HG03139 (cell line): ENCODE results near the gene ADGRG4.
"Not testable (repeated sequence)": the region's sequence is repeated elsewhere in the genome, so short reads cannot be mapped to it uniquely, and the experiment has no call there.

Source experiments
- ATAC-seq: cut with Tn5 transposase; IDR thresholded peaks from one replicate; pipeline ENCODE4 v1.9.1; 2021; ENCODE audit not compliant: unreplicated experiment

Gene ADGRG4

GRCh38 chrX:136386173-136386572 lies 85.4 kb downstream of the ADGRG4 start:
- no peak for ATAC-seq

GRCh38 chrX:136386826-136387225 lies 86.1 kb downstream of the ADGRG4 start:
- no peak for ATAC-seq

DNA sequence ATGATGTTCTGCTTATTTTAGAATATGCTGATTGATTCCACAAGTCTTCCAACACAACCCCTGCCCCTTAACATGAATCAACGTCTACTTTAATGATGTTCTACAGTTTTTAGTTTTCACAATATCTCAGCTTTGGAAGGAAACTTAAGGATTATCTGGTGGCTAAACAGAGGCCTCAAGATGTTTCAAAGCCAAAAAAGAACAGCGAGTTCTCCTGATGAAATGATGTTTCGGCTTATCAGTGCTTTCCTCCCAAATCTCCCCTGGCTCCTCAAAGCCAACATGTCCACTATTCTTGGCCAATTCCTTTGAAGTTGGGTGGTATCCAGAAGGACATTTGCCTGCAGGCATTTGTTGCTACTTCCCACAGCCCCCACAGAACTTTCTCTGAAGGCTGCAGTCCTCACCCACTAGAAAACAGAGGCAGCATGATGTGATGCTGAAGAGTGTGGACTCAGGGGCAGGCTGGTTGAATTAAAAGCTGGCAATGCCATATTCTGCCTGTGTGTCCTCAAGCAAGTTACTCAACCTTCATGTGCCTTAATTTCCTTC lies 87.3 kb downstream of the ADGRG4 start:
- no peak for ATAC-seq

GRCh38 chrX:136390921-136391320 lies 90.2 kb downstream of the ADGRG4 start:
- ATAC-seq: no peak

GRCh38 chrX:136395271-136395670 lies 94.5 kb downstream of the ADGRG4 start:
- ATAC-seq: no peak

DNA sequence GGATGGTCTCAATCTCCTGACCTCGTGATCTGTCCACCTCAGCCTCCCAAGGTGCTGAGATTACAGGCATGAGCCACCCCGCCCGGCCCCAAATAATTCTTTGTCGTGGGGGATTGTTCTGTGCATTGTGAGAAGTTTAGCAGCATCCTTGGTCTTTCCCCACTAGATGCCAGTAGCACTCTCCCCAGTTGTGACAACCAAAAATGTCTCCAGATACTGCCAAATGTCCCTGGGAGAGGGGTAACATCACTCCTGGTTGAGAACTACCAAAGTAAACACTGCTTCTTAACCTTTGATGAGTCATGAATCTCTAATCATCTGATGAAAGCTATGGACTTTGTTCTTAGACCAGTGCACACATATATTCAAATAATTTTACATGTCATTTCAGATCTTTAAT lies 96.2 kb downstream of the ADGRG4 start:
- ATAC-seq: no peak

- ATAC-seq: no peak
Measured at GRCh38 chrX:136405126-136405525, 104.4 kb downstream of the ADGRG4 start.

DNA sequence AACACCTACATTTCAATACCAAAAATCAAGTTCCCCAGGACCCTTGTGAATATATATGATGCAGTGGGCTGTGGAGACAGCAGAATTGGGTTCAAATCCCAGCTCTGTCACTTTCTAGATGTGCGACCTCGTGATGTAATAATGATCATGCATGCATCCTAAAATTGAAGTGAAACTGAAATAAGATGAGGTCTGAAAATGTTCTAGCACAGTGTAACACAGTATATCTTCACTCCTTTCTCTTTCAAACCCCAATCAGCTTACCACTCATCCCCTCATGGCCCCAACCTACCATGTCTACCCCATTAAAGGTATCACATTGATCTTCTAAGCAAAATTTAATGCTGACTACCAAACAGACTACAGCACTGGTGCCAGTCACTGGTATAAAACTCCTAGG lies 117.0 kb downstream of the ADGRG4 start:
- no peak for ATAC-seq

DNA sequence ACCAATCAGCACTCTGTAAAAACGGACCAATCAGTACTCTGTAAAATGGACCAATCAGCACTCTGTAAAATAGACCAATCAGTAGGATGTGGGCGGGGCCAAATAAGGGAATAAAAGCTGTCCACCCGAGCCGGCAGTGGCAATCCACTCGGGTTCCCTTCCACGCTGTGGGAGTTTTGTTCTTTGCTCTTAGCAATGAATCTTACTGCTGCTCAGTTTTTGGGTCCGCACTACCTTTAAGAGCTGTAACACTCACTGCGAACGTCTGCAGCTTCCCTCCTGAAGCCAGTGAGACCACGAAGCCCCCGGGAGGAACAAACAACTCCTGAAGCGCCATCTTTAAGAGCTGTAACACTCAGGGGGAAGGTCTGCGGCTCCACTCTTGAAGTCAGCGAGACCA lies 120.6 kb downstream of the ADGRG4 start:
- ATAC-seq: no peak

DNA sequence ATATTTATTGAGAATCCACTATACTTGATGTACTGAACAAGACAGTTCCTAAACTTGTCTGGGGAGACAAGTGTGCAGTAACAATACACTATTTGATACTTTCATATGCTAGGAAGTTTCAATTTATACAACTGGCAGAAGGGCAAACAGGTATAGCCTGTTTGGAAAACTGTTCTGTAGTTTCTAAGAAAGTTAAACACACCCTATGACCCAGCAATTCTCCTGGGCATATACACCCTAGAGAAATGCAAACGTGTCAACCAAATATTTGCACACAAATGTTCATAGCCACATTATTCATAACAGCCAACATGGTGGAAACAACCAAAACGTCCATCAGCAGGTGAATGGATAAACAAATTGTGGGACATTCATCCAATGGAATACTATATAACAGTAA lies 123.0 kb downstream of the ADGRG4 start:
- no peak for ATAC-seq

- ATAC-seq: no peak
Measured at GRCh38 chrX:136425996-136426395, 125.2 kb downstream of the ADGRG4 start.

DNA sequence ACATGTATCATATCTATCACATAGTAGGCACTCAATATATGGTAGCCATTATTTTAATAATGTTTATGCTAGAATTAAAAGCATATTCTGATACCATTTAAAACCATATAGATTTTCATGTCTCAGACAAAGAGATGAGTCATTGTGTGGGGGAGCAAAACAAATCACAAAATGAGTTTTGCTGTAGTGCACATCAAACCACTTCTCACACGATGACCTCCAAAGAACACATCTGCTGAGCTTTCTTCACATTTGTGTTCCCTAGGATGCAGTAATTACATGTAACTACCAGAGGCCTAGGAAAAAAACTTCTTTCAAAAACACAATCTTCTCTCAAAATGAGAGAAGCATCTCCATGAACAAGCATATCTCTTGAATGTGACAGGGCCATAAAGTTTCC lies 130.9 kb downstream of the ADGRG4 start:
- no peak for ATAC-seq

DNA sequence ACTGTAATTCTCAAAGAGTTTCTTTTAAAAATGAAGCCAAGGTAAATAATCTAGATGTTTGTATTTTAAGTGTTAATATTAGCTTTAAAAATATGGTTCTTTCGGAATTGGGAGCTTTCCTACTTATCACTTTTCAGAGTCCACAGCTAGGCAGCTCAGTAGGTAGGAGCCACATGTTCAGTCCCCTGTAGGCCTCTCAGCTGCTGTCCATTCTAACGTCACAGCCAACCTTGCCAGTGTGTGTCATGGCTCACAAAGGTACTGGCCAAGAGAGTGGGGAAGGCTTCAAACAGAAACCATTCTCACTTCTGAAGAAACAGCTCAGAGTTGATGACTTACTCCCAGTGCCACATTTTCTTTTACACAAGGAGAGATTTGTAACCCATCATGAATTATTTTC lies 137.0 kb downstream of the ADGRG4 start:
- no peak for ATAC-seq

DNA sequence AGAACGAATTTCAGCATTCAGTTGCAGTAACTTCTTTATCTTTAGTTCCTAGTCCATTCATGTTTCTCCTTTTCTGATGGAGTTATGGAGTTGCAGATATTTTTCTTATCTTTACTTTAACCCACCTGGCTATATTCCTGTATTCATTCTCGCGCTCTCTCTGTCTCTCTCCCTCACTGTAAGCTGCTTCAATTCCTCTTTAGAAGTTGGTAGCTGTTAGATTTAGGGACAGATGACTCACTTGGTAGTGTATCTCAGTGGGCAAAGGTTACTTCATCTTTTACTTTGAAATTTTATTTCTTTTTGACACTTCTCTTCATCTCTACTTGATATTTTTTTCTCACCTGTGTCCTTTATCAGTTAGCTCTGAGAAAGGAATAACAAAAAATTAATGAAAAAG lies 137.4 kb downstream of the ADGRG4 start:
- no peak for ATAC-seq

GRCh38 chrX:136445674-136446073 lies 144.9 kb downstream of the ADGRG4 start:
- not testable (repeated sequence) for ATAC-seq

GRCh38 chrX:136446208-136446607 lies 145.4 kb downstream of the ADGRG4 start:
- ATAC-seq: no peak

- no peak for ATAC-seq
Measured at GRCh38 chrX:136447308-136447707, 146.5 kb downstream of the ADGRG4 start.

DNA sequence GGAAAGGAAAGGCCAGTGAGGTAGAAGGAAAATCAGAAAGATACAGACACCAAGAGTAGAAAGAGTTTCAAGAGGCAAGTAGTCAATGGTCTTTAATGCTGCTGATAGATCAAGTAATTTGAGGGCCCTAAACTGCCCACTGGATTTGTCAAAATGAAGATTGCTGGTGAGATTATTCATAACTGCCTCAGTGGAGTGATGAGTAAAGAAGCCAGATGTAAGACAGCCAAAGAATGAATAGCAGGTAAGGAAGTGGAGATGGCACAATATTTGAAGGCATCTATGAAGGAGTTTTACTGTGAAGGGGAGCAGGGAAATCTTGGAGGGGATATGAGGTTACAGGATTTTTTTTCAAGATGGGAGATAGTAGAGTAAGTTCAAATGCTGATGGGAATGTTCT lies 147.2 kb downstream of the ADGRG4 start:
- no peak for ATAC-seq

DNA sequence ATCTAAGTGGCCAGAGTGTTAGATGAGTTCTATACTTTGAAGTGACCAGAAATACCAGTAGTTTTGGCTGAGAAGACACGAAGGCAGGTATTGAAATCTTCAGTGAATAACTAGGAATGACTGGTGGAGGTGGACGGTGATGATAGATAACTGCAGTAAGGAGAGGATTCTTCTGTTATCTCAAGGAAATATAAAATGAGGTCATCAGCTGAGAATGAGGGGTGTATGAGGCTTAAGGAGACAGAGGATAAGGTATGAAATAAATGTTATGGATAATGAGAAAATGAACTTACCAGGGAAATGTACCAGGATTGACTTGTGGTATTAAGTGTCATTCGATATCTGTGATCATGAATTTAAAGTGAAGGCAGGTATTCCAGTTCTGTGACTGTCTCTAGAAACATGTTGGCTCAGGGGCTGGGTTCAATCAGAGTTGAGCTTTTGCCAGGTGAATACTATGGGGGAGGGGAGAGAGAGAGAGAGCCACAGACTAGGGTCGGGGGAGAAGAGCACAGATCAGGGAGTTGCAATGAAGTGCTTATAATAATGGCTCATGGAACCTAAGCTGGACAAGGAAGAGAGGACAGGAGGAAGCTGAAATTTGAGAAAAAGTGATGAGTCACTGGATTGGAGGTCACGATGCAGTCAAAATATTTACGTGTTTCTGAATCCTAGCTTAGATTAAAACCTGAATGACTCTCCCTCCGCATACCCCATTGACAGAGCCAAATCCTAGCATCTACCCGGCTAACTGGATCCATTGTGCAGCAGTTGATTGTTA lies 149.5 kb downstream of the ADGRG4 start:
- no peak for ATAC-seq

GRCh38 chrX:136452614-136453013 lies 151.9 kb downstream of the ADGRG4 start:
- ATAC-seq: no peak

DNA sequence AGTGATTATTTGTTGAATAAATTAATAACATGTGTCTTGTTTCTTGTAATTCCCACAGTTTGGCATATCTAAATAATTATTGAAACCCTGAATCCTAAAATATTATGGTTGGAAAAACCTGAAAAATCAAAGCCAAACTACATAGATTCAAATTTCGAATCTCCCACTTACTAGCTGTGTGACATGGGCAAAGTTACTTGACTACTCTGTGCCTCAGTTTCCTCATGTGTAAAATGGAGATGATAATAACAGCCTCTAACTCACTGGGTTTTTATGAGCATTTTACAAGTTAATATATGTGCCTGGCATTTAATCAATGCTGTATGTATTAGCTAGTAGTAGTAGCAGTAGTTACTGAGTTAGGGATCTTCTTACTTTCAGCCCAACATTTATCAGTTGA lies 152.4 kb downstream of the ADGRG4 start:
- ATAC-seq: no peak

DNA sequence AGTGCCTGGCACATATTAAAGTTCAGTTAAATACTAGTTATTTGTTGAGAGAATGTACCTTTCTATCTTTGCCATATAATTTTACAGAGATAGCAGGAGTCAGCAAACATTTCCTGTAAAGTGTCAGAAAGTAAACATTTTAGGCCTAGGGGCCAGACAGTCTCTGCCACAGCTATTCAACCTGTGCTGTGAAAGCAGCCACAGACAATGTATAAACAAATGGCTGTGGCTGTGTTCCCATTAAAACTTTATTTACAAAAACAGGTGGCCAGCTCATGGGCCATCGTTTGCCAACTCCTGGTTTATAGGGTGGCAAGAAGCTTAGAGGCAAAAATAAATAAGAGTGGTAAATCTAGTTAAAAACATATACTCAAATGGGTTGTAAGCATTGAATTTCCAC lies 153.0 kb downstream of the ADGRG4 start:
- ATAC-seq: no peak

DNA sequence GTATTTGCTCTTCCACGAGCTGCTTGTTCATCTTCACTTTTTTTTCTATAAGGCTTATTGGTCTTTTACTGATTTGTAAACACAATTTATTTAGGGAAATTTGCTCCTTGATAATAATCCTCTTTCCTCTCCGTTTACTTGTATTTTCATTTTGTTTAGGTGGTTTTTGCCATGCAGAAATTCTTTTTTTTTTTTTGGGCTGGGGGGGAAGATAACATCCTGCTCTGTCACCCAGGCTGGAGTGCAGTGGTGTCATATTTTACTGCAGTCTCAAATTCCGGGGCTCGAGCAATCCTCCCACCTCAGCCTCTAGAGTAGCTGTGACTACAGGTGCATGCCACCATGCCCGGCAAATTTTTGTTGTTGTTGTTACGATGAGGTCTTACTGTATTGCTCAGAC lies 155.4 kb downstream of the ADGRG4 start:
- no peak for ATAC-seq
